ENCODE data around the gene PSRC1. TPM values are rescaled to one million over a fixed set of nuclear protein-coding genes. Genes with fewer than 3 reads are reported as not detected.

Gene PSRC1
- total RNA-seq, 1 donor from 2014 or later, result 6.5 TPM

DNA sequence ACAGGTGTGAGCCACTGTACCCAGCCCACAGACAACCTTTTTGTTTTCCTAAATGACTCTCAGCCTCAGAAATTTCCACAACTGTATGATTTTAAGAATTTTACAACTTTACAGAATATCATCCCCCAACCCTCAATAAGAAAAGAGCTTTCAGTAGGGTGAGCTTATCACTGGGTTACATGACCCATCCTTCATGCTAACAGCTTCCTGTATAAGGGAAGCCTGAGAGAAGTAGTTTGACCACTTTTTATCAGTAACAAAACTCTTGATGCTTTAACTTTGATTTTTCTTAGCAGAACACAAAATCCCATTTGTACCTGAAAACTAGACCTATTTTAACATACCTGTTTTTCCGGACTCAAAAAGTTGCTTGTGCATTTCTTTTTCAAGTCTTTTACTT is 33.6 kb upstream of the PSRC1 start:
- peaks cover 57% of the 10 kb centered on the region for H3K36me3 Mint-ChIP-seq (ENCODE audit: low read depth)
- no peaks in the 10 kb centered on the region for H3K27me3 Mint-ChIP-seq (ENCODE audit: low read depth)
- DNase-seq (ENCODE audit: low spot score), result no peak
- no peak overlapping the region for H3K27ac Mint-ChIP-seq (ENCODE audit: unreplicated experiment)
- H3K4me1 Mint-ChIP-seq (ENCODE audit: low read depth), result no peaks in the 10 kb centered on the region
- no peak overlapping the region for H3K4me3 Mint-ChIP-seq (ENCODE audit: unreplicated experiment)
- H3K9me3 Mint-ChIP-seq (ENCODE audit: low read depth), result no peaks in the 10 kb centered on the region
- TF ChIP-seq, protein P1, sequence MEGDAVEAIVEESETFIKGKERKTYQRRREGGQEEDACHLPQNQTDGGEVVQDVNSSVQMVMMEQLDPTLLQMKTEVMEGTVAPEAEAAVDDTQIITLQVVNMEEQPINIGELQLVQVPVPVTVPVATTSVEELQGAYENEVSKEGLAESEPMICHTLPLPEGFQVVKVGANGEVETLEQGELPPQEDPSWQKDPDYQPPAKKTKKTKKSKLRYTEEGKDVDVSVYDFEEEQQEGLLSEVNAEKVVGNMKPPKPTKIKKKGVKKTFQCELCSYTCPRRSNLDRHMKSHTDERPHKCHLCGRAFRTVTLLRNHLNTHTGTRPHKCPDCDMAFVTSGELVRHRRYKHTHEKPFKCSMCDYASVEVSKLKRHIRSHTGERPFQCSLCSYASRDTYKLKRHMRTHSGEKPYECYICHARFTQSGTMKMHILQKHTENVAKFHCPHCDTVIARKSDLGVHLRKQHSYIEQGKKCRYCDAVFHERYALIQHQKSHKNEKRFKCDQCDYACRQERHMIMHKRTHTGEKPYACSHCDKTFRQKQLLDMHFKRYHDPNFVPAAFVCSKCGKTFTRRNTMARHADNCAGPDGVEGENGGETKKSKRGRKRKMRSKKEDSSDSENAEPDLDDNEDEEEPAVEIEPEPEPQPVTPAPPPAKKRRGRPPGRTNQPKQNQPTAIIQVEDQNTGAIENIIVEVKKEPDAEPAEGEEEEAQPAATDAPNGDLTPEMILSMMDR (IDR thresholded peaks at IDR 0.05), result no peak

DNA sequence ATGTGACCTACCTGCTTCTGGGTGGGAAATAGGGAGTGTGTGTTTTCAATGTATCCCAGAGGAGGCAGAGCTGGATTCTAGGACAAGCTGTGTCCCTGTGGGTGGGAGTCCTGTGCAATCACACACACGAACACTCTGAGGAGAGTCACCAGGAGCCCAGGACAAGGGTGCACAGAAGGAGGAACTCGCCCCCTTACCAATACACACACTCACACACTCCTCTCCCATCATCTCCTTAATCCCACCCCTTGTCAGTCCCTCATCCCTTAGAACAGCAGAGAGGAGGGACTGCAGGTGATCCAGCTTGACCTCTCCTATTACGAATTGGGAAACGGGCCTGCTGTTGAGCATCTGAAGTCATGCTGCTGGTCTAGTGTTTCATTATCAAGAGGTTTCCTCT is 32.3 kb upstream of the PSRC1 start:
- no peaks in the 10 kb centered on the region for H3K9me3 Mint-ChIP-seq (ENCODE audit: low read depth)
- no peak overlapping the region for H3K27ac Mint-ChIP-seq (ENCODE audit: unreplicated experiment)
- H3K4me1 Mint-ChIP-seq (ENCODE audit: low read depth), result no peaks in the 10 kb centered on the region
- H3K27me3 Mint-ChIP-seq (ENCODE audit: low read depth), result no peaks in the 10 kb centered on the region
- no peak for DNase-seq (ENCODE audit: low spot score)
- H3K36me3 Mint-ChIP-seq (ENCODE audit: low read depth), result peaks cover 51% of the 10 kb centered on the region
- TF ChIP-seq, protein P1 (IDR thresholded peaks at IDR 0.05), result no peak
- no peak overlapping the region for H3K4me3 Mint-ChIP-seq (ENCODE audit: unreplicated experiment)

DNA sequence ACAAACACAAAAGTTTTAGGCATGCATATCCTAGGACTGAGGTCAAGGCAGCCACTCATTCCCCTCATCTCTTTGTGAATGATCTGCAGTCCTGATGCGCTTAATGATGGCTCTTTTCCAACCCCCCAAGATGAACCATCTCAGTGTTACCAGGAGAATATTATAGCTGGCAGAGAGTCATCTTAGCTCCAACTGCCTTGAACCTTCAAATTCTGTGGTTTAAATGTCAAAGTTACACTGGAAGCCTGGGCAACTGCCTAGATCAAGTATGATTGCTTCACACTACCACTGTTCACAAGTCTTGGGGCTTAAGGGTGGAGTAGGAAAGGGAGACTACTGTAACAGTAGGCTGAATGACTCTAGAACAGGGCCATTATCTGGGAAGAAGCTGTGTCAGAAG is 31.9 kb upstream of the PSRC1 start:
- Mint-ChIP-seq H3K36me3 (ENCODE audit: low read depth) (peaks cover 46% of the 10 kb centered on the region), H3K4me1 (ENCODE audit: low read depth) (peaks cover 1% of the 10 kb centered on the region), H3K4me3 (ENCODE audit: unreplicated experiment) (no peak overlapping the region), H3K9me3 (ENCODE audit: low read depth) (no peaks in the 10 kb centered on the region), H3K27ac (ENCODE audit: unreplicated experiment) (no peak overlapping the region), H3K27me3 (ENCODE audit: low read depth) (no peaks in the 10 kb centered on the region)
- TF ChIP-seq, protein P1 (IDR thresholded peaks at IDR 0.05), result no peak
- no peak for DNase-seq (ENCODE audit: low spot score)

DNA sequence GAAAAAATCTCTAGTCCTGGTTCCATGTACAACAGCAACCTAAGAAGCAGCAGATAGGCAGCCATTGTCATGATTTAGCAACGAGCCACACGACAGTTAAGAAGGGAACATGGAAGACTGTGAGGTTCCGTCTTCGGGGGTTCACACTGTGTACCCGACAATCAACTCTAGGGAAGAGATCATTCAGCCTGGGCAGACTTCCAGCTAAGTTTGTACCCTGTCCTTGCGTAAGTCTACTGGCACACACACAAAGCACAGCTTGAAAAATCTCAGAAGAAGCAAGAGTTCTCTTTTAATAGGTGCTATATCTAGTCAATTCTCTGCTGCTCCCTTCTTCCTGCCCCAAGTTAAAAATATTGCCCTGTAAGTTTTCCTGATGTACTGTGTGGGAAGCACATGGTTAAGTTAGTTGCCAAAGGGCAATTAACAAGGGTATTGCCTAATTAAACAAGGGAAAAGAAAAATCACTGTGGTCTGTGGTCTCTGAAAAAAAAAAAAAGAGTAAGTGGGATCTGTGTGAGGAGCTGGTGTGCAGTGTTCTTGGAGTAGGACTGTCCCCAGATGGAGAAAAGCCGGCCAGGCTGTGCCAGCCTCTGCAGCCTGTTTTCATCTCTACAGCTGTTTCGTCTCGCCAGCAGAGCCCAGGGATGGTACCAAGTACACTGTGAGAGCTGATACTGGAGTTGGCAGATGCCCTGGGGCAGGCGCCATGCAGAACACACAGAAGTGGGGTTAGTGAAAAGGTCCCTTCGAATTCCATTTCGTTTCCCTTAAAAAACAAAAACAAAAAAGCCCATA is 30.2 kb upstream of the PSRC1 start:
- H3K4me1 Mint-ChIP-seq (ENCODE audit: low read depth), result peaks cover 6% of the 10 kb centered on the region
- H3K4me3 Mint-ChIP-seq (ENCODE audit: unreplicated experiment), result no peak overlapping the region
- H3K36me3 Mint-ChIP-seq (ENCODE audit: low read depth), result peaks cover 41% of the 10 kb centered on the region
- H3K27ac Mint-ChIP-seq (ENCODE audit: unreplicated experiment), result no peak overlapping the region
- no peak for DNase-seq (ENCODE audit: low spot score)
- TF ChIP-seq, protein P1 (IDR thresholded peaks at IDR 0.05), result no peak
- H3K9me3 Mint-ChIP-seq (ENCODE audit: low read depth), result no peaks in the 10 kb centered on the region
- H3K27me3 Mint-ChIP-seq (ENCODE audit: low read depth), result no peaks in the 10 kb centered on the region

DNA sequence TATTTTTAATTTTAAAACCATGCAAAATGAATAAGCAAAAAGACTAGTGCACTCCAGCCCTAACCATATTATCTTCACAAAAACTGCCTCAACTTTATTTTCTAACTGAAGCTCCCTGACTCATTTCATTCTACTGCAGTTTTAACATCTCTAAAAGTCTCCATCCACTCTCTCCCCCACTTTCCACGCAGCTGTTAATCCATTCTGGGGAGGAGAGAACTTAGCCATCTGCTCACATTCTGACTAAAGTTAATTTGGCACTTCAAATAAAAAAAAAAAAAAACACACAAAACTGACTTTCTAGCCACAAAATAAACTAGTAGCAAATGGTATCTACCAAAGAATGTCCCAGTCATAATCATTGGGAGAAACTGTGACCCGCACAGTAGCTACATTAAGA is 29.3 kb upstream of the PSRC1 start:
- Mint-ChIP-seq H3K27ac (ENCODE audit: unreplicated experiment) (no peak overlapping the region), H3K4me1 (ENCODE audit: low read depth) (peaks cover 12% of the 10 kb centered on the region), H3K9me3 (ENCODE audit: low read depth) (no peaks in the 10 kb centered on the region), H3K36me3 (ENCODE audit: low read depth) (peaks cover 37% of the 10 kb centered on the region), H3K27me3 (ENCODE audit: low read depth) (no peaks in the 10 kb centered on the region), H3K4me3 (ENCODE audit: unreplicated experiment) (no peak overlapping the region)
- TF ChIP-seq, protein P1 (IDR thresholded peaks at IDR 0.05), result no peak
- DNase-seq (ENCODE audit: low spot score), result no peak
